Esophagus squamous epithelium (tissue), 5 donors: ENCODE measurements around the gene UBE2F. TPM values are rescaled to one million over a fixed set of nuclear protein-coding genes. Genes with fewer than 3 reads are reported as not detected.

Experiments used
- DNase-seq: peaks from one replicate; lab custom pipeline; 2025; lab: John Stamatoyannopoulos, UW
- H3K27ac ChIP-seq, 4 donors: fragments of 200-600 bp; sonication (generic); one replicate each; pipeline ENCODE4 v1.5.1; 2016 to 2019; ENCODE audit warnings: mild to moderate bottlenecking in 1 of 4
- H3K27me3 ChIP-seq, 4 donors: fragments of 200-600 bp; sonication (generic); 1 replicate in 3 of 4; 2 replicates in 1 of 4; pipeline versions ENCODE4 v1.5.1 to v1.6.0; 2017 to 2021; ENCODE audit warnings: antibody characterized with exemption in 1 of 4
- H3K36me3 ChIP-seq, 3 donors: fragments of 200-600 bp; sonication (generic); one replicate each; pipeline ENCODE4 v1.5.1; 2016 to 2019
- H3K4me1 ChIP-seq, 3 donors: fragments of 200-600 bp; sonication (generic); one replicate each; pipeline ENCODE4 v1.5.1; 2017 to 2019
- H3K4me3 ChIP-seq, 4 donors: fragments of 200-600 bp; sonication (generic); 1 replicate in 3 of 4; 2 replicates in 1 of 4; pipeline ENCODE4 v1.5.1; 2016 to 2019; ENCODE audit warnings: mild to moderate bottlenecking in 2 of 4, moderate library complexity in 1 of 4
- H3K9me3 ChIP-seq, 3 donors: fragments of 200-600 bp; sonication (generic); one replicate each; pipeline ENCODE4 v1.5.1; 2016 to 2019
- CTCF ChIP-seq, 6 experiments: fragments of 450-650 bp in 4 of 6; fragments of 200-600 bp in 2 of 6; sonication (generic) in 2 of 6; IDR thresholded peaks; one replicate each; pipeline ENCODE4 v1.5.1; 2016 to 2019; ENCODE audit warnings: antibody characterized with exemption in 6 of 6, mild to moderate bottlenecking in 4 of 6, moderate library complexity in 4 of 6
- POLR2A ChIP-seq, 4 donors: fragments of 450-650 bp; IDR thresholded peaks; one replicate each; pipeline ENCODE4 v1.6.1; 2017; ENCODE audit warnings: antibody characterized with exemption in 4 of 4, mild to moderate bottlenecking in 4 of 4, moderate library complexity in 3 of 4
- WGBS, 2 donors: methylation state at CpG; one replicate each; pipeline ENCODE4 v1.1.5; 2018; 5-methylcytosine and 5-hydroxymethylcytosine counted together
- intact Hi-C: fragments of 100-400 bp; cut with DNase I; formaldehyde crosslinking; loops from one replicate; pipeline ENCODE4 v1.15.0; 2022
- total RNA-seq, 4 donors: library from RNA; depleted of rRNA; stranded (reverse); fragments of >200 nt; gene quantifications; one replicate each; pipeline ENCODE4 v1.1.0, GENCODE V29; 2016
- donor health status: DM: yes; HTN: yes; CAD: no.

Gene UBE2F
- total RNA-seq, 4 donors from 2014 or later, result 54.9 to 84.7 (median 64.8) TPM

- DNase-seq, result no peak
- no peak for TF ChIP-seq POLR2A (IDR thresholded peaks at IDR 0.05)
- no peak for TF ChIP-seq CTCF (IDR thresholded peaks at IDR 0.05)
- Histone ChIP-seq H3K27ac (no peak overlapping the region), H3K36me3 (peaks cover 0 to 19% (median 0%) of the 10 kb centered on the region in 3 donors), H3K4me1 (peaks cover 0 to 7% (median 4%) of the 10 kb centered on the region in 3 donors), H3K9me3 (no peaks in the 10 kb centered on the region), H3K4me3 (no peak overlapping the region), H3K27me3 (no peaks in the 10 kb centered on the region)
- intact Hi-C loops, result no loop called here
- WGBS, 2 donors, result 89 to 96% methylated on average over 1 of the region's 1 CpG
Observed at GRCh38 chr2:238010572-238010971, 43.8 kb downstream of the UBE2F start.

- intact Hi-C loops, result no loop called here
- H3K27ac ChIP-seq, result no peak overlapping the region
- peaks cover 0 to 23% (median 0%) of the 10 kb centered on the region in 3 donors for H3K36me3 ChIP-seq
- H3K4me1 ChIP-seq, result no peaks in the 10 kb centered on the region
- no peaks in the 10 kb centered on the region for H3K27me3 ChIP-seq
- TF ChIP-seq POLR2A (IDR thresholded peaks at IDR 0.05) (no peak), CTCF (IDR thresholded peaks at IDR 0.05) (no peak)
- no peaks in the 10 kb centered on the region for H3K9me3 ChIP-seq
- H3K4me3 ChIP-seq, result no peak overlapping the region
- DNase-seq, result no peak
- WGBS, 2 donors, result 94 to 97% methylated on average over 7 of the region's 7 CpGs
Observed at GRCh38 chr2:238013806-238014205, 47.0 kb downstream of the UBE2F start.

GRCh38 chr2:238015705-238016104 lies 48.9 kb downstream of the UBE2F start:
- H3K9me3 ChIP-seq, result no peaks in the 10 kb centered on the region
- no peaks in the 10 kb centered on the region for H3K27me3 ChIP-seq
- 58 to 94% methylated on average over 2 to 3 of the region's 4 CpGs for WGBS, 2 donors
- peaks cover 0 to 34% (median 0%) of the 10 kb centered on the region in 3 donors for H3K36me3 ChIP-seq
- no peak for DNase-seq
- no peak overlapping the region for H3K4me3 ChIP-seq
- H3K4me1 ChIP-seq, result peaks cover 0 to 5% (median 0%) of the 10 kb centered on the region in 3 donors
- TF ChIP-seq CTCF (IDR thresholded peaks at IDR 0.05) (no peak), POLR2A (IDR thresholded peaks at IDR 0.05) (no peak)
- intact Hi-C loops, result no loop called here
- H3K27ac ChIP-seq, result no peak overlapping the region

- TF ChIP-seq CTCF (IDR thresholded peaks at IDR 0.05), result no peak
- no peak for TF ChIP-seq POLR2A (IDR thresholded peaks at IDR 0.05)
- no peak for DNase-seq
Observed at GRCh38 chr2:238016526-238016925, 49.7 kb downstream of the UBE2F start.

GRCh38 chr2:238019962-238020361 lies 53.1 kb downstream of the UBE2F start:
- no peak overlapping the region for H3K27ac ChIP-seq
- no peak for TF ChIP-seq POLR2A (IDR thresholded peaks at IDR 0.05)
- TF ChIP-seq CTCF (IDR thresholded peaks at IDR 0.05), result no peak
- 37 to 72% methylated on average over 2 of the region's 2 CpGs for WGBS, 2 donors

More at GRCh38 chr2:238016526-238016925, 49.7 kb downstream of the UBE2F start:
- Histone ChIP-seq H3K27me3 (no peaks in the 10 kb centered on the region), H3K4me1 (peaks cover 0 to 5% (median 0%) of the 10 kb centered on the region in 3 donors), H3K4me3 (no peak overlapping the region), H3K36me3 (peaks cover 0 to 42% (median 0%) of the 10 kb centered on the region in 3 donors), H3K9me3 (no peaks in the 10 kb centered on the region), H3K27ac (no peak overlapping the region)
- intact Hi-C loops, result no loop called here
- 77 to 93% methylated on average over 8 of the region's 8 CpGs for WGBS, 2 donors

More at GRCh38 chr2:238019962-238020361, 53.1 kb downstream of the UBE2F start:
- peaks cover 0 to 43% (median 0%) of the 10 kb centered on the region in 3 donors for H3K36me3 ChIP-seq
- no peaks in the 10 kb centered on the region for H3K9me3 ChIP-seq
- H3K4me1 ChIP-seq, result peaks cover 0 to 10% (median 0%) of the 10 kb centered on the region in 3 donors
- intact Hi-C loops, result no loop called here
- DNase-seq, result no peak
- H3K4me3 ChIP-seq, result no peak overlapping the region
- no peaks in the 10 kb centered on the region for H3K27me3 ChIP-seq
